Stimulated activated naive CD8-positive, alpha-beta T cell treated with anti-CD3 and anti-CD28 coated beads, Interleukin-15, Interleukin-2, amounts not matched to agents 100 ng/mL and 50 ng/mL, for 24 hours (primary cell): Measurements from ENCODE around the gene P2RY4.
"Not testable (repeated sequence)": the region's sequence is repeated elsewhere in the genome, so short reads cannot be mapped to it uniquely, and the experiment has no call there.

Experiments
- H3K27ac Mint-ChIP-seq: one replicate; pipeline ENCODE4 v1.8.0; 2021; ENCODE audit warnings: mild to moderate bottlenecking, mixed read lengths
- H3K27me3 Mint-ChIP-seq: one replicate; pipeline ENCODE4 v1.8.0; 2021; ENCODE audit warnings: mixed read lengths
- H3K36me3 Mint-ChIP-seq: one replicate; pipeline ENCODE4 v1.8.0; 2021; ENCODE audit warnings: low read depth, mixed read lengths
- H3K4me1 Mint-ChIP-seq: one replicate; pipeline ENCODE4 v1.8.0; 2021; ENCODE audit warnings: low read depth, mixed read lengths
- H3K4me3 Mint-ChIP-seq: one replicate; pipeline ENCODE4 v1.8.0; 2021; ENCODE audit warnings: mild to moderate bottlenecking, mixed read lengths
- H3K9me3 Mint-ChIP-seq: one replicate; pipeline ENCODE4 v1.8.0; 2021; ENCODE audit warnings: mixed read lengths

The P2RY4 gene

GRCh38 chrX:70260104-70260503, at the start of gene P2RY4:
P2RY4 (minus strand) TSS chrX:70260204; CDS start chrX:70259624, 580 bp downstream.
- Mint-ChIP-seq H3K27ac (no peak within 1 kb of the TSS), H3K27me3 (no peaks in the 10 kb centered on the region), H3K9me3 (no peaks in the 10 kb centered on the region), H3K4me1 (peaks cover 1% of the 10 kb centered on the region), H3K4me3 (no peak within 1 kb of the TSS), H3K36me3 (no peaks in the 10 kb centered on the region)

DNA sequence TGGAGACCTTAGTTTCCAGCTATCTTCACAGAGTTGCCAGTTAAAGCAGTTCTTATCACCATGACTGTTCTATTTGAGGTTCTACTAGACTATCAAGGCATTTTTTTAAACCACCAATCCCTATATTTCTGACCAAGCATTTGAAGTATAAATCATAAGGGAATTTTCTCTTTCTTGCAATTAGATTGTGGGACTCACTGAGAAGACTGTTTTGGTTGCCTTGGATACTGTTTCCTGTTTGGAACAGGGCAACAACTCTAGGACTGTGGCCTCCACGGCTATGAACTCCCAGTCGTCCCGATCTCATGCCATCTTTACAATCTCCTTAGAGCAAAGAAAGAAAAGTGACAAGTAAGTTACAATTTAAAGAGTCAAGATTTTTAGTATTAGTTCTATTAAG, 41.7 kb upstream of the P2RY4 start:
- Mint-ChIP-seq H3K36me3 (peaks cover 42% of the 10 kb centered on the region), H3K27me3 (no peaks in the 10 kb centered on the region), H3K9me3 (no peaks in the 10 kb centered on the region), H3K4me3 (no peak overlapping the region), H3K4me1 (no peaks in the 10 kb centered on the region), H3K27ac (no peak overlapping the region)

DNA sequence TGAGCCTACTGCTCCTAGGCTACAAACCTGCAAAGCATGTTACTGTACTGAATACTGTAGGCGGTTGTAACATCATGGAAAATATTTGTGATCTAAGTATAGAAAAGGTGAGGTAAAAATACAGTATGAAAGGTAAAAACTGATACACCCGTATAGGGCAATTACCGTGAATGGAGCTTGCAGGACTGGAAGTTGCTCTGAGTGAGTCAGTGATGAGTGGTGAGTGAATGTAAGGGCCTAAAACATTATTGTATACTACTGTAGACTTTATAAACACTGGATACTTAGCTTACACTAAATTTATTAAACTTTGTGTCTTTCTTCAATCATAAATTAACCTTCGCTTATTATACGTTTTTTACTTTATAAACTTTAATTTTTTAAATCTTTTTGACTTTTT, 33.6 kb upstream of the P2RY4 start:
- H3K27ac Mint-ChIP-seq: no peak overlapping the region
- no peaks in the 10 kb centered on the region for H3K9me3 Mint-ChIP-seq
- H3K4me3 Mint-ChIP-seq: no peak overlapping the region

GRCh38 chrX:70292788-70293187, 32.8 kb upstream of the P2RY4 start:
- H3K4me1 Mint-ChIP-seq: peaks cover 10% of the 10 kb centered on the region
- no peak overlapping the region for H3K27ac Mint-ChIP-seq
- no peaks in the 10 kb centered on the region for H3K9me3 Mint-ChIP-seq
- peaks cover 4% of the 10 kb centered on the region for H3K36me3 Mint-ChIP-seq
- H3K4me3 Mint-ChIP-seq: no peak overlapping the region
- no peaks in the 10 kb centered on the region for H3K27me3 Mint-ChIP-seq

More for the DNA sequence above, 33.6 kb upstream of the P2RY4 start:
- Mint-ChIP-seq H3K36me3 (peaks cover 4% of the 10 kb centered on the region), H3K27me3 (no peaks in the 10 kb centered on the region), H3K4me1 (peaks cover 7% of the 10 kb centered on the region)

DNA sequence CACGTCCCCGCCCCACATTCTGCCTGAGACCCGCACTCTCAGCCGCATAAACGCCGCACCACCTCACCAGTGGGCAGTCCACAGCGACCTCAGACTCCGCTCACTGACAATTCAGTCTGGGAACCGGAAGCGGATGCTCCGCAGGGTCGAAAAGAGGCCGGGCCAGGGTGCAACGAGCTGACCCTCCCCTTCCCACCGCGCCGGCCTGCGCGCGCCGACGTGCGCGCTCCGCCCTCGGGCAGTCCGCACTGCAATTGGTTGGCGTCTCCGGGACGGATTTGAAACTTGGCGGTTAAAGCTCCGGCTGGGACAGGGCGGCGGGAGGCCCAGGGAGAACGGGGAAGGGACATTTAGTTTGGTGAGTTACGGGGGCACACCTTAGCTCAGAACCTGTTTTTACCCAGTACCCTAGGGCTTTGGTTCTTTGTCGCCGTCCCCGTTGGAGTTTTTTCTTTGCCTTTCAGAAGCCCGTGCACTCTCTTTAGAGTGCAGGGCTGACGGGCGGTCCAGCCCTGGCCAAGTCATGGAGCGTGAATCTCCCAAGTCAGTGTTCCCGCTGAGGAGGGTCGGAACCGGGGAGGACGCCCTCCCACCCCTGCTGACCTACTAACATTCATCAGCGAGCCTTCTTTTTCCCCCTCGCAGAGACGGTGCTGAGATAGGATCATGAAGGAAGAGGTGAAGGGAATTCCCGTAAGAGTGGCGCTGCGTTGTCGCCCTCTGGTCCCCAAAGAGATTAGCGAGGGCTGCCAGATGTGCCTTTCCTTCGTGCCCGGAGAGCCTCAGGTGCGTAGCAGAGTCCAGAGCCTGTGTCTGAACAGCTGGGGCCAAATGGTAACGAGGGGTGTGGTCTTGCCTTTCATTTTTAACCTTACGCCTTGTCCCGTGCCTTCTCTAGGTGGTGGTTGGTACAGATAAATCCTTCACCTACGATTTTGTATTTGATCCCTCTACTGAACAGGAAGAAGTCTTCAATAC, 30.1 kb upstream of the P2RY4 start, which contains the start of the genes KIF4A and PDZD11:
TSS of gene KIF4A (plus strand) at position 312 of the 978 bp plus-strand sequence. CDS start at position 667, 355 bp downstream.
TSS of gene PDZD11 (minus strand) at position 135 of the 978 bp plus-strand sequence. CDS start 586 bp downstream, outside the sequence.
- peak within 1 kb of the TSS; percentile 93 for H3K4me3 Mint-ChIP-seq
- no peaks in the 10 kb centered on the region for H3K27me3 Mint-ChIP-seq
- peaks cover 10% of the 10 kb centered on the region for H3K4me1 Mint-ChIP-seq
- H3K36me3 Mint-ChIP-seq: peaks cover 10% of the 10 kb centered on the region
- no peaks in the 10 kb centered on the region for H3K9me3 Mint-ChIP-seq
- peak within 1 kb of the TSS; percentile 86 for H3K27ac Mint-ChIP-seq

DNA sequence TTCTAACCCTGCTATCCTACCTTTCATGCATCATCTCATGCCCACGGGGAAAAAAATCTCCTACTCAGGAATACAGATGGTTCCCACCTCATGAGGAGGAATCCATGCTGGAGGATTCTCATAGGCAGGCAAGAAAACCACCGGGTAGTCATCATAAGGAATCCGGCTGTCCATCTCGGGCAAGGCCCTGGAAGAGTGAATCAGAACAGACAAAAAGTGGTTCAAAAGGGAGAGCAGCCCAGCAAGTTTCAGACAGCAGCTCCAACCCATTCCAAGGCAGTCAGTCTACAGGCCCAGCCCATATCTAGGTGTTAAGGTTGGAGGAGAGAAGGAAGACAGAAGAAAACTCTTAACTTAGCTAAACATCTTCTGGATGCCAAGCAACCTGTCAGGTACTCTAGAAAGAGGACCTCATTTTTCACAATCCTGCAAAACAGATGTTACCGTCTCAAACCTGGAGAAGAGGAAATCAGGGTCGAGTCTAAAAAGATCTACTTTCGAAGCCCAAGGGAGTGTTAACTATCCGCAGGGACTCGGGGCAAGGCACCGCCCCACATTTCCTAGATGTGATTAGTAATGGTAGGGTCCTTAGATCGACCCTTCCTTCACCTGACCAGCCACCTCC, 29.3 kb upstream of the P2RY4 start:
- peak overlapping the region; percentile 93 for H3K4me3 Mint-ChIP-seq
- peak overlapping the region; percentile 86 for H3K27ac Mint-ChIP-seq
- peaks cover 10% of the 10 kb centered on the region for H3K4me1 Mint-ChIP-seq
- no peaks in the 10 kb centered on the region for H3K27me3 Mint-ChIP-seq
- H3K36me3 Mint-ChIP-seq: peaks cover 10% of the 10 kb centered on the region
- H3K9me3 Mint-ChIP-seq: no peaks in the 10 kb centered on the region

- H3K36me3 Mint-ChIP-seq: peaks cover 24% of the 10 kb centered on the region
- H3K27ac Mint-ChIP-seq: no peak within 1 kb of the TSS
- no peaks in the 10 kb centered on the region for H3K9me3 Mint-ChIP-seq
- H3K27me3 Mint-ChIP-seq: no peaks in the 10 kb centered on the region
- H3K4me3 Mint-ChIP-seq: no peak within 1 kb of the TSS
- H3K4me1 Mint-ChIP-seq: no peaks in the 10 kb centered on the region
These were observed 21.9 kb upstream of the P2RY4 start, which contains the start of gene RAB41 for GRCh38 chrX:70281951-70282350. RAB41 (plus strand) TSS chrX:70282172; CDS start chrX:70282218, 46 bp downstream.

DNA sequence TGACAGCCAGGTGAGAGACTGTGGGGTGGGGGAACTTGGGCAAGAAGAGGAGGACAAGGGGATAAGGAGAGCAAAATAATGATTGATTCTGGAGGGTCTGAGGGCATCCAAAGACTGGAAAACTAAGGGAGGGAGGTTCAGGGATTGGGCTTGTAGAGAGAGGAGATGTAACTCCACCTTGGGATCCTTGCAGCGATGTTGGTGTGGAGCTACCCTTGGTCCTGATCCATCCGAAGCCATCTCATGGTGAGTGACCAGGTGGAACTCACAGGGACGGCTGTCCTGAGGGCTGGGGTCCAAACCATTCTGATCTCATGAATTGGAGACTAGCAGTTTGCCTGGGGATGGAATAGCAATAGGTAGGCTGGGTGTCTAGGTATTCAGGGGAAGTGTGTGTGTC, 20.6 kb upstream of the P2RY4 start:
- Mint-ChIP-seq H3K4me1 (no peaks in the 10 kb centered on the region), H3K27ac (no peak overlapping the region), H3K36me3 (peaks cover 14% of the 10 kb centered on the region), H3K27me3 (no peaks in the 10 kb centered on the region), H3K9me3 (no peaks in the 10 kb centered on the region), H3K4me3 (no peak overlapping the region)

- Mint-ChIP-seq H3K36me3 (peaks cover 14% of the 10 kb centered on the region), H3K9me3 (no peaks in the 10 kb centered on the region), H3K27ac (no peak overlapping the region), H3K27me3 (no peaks in the 10 kb centered on the region), H3K4me1 (no peaks in the 10 kb centered on the region), H3K4me3 (no peak overlapping the region)
These were observed 19.1 kb upstream of the P2RY4 start for GRCh38 chrX:70279081-70279480.

DNA sequence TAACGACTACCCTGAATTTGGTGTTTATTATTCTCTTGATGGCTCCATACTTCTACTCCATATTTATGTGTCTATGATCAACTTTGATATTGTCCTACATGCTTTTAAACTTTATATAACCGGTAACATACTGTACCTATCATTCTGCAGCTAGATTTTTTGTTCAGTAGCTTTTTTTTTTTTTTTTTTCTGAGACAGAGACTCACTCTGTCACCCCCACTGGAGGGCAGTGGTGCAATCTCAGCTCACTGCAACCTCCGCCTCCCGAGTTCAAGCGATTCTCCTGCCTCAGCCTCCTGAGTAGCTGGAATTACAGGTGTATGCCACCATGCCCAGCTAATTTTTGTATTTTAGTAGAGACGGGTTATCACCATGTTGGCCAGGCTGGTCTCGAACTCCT, 14.0 kb upstream of the P2RY4 start:
- not testable (repeated sequence) for H3K36me3 Mint-ChIP-seq, H3K4me1 Mint-ChIP-seq, H3K27me3 Mint-ChIP-seq, H3K4me3 Mint-ChIP-seq, H3K27ac Mint-ChIP-seq, H3K9me3 Mint-ChIP-seq

DNA sequence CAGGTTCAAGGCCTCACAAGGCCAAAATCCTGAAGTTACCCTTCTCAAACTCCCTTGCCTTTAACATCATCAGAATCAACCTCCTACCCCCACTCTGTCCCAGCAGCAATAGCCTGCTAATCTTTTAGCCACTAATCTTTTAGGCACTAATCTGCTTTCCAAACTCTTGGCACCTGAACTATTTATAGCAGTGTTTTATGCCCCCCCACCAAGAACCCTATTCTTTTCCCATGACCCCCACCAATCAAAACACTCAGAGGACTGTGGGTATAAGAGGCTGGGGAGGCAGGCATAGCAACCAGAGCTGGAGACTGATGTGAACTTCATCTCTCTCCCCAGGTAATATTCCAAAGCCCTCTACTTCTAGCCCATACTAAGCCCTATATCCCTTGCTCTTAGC, 8.0 kb upstream of the P2RY4 start, which contains the start of gene ARR3:
TSS of gene ARR3 (plus strand) at position 301 of the 400 bp plus-strand sequence. CDS start 1,052 bp downstream, outside the sequence.
- Mint-ChIP-seq H3K27me3 (no peaks in the 10 kb centered on the region), H3K27ac (no peak within 1 kb of the TSS)

DNA sequence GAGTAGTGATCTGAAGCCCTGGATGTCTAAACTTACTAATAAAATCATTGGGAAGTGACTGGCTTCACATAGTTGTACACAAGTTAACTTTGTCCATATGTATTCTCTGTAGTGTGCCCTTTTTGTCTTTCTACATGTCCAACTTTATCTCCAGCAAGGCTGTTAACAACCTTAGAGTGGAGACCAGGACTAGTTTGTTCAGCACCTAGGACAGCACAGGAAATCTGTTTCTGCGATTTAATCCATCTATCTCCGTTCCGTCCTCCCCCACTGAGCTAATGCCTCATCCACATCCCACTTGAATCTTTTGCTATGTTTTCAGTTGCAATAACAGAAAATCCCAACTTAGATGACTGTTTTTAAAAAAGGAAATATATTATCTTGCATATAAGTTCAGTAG, 4.8 kb upstream of the P2RY4 start:
- Mint-ChIP-seq H3K27me3 (no peaks in the 10 kb centered on the region), H3K36me3 (no peaks in the 10 kb centered on the region), H3K9me3 (no peaks in the 10 kb centered on the region), H3K4me1 (no peaks in the 10 kb centered on the region), H3K27ac (no peak overlapping the region), H3K4me3 (no peak overlapping the region)

More for the DNA sequence above, 8.0 kb upstream of the P2RY4 start, which contains the start of gene ARR3:
- H3K36me3 Mint-ChIP-seq: no peaks in the 10 kb centered on the region
- H3K4me1 Mint-ChIP-seq: no peaks in the 10 kb centered on the region
- H3K9me3 Mint-ChIP-seq: no peaks in the 10 kb centered on the region
- H3K4me3 Mint-ChIP-seq: no peak within 1 kb of the TSS

- Mint-ChIP-seq H3K27me3 (no peaks in the 10 kb centered on the region), H3K9me3 (no peaks in the 10 kb centered on the region), H3K4me3 (no peak overlapping the region), H3K36me3 (no peaks in the 10 kb centered on the region), H3K4me1 (no peaks in the 10 kb centered on the region), H3K27ac (no peak overlapping the region)
These were observed 3.1 kb upstream of the P2RY4 start for GRCh38 chrX:70262952-70263567.

GRCh38 chrX:70257423-70258288, 2.3 kb downstream of the P2RY4 start:
- Mint-ChIP-seq H3K4me3 (no peak overlapping the region), H3K27me3 (no peaks in the 10 kb centered on the region), H3K36me3 (peaks cover 7% of the 10 kb centered on the region), H3K4me1 (peaks cover 26% of the 10 kb centered on the region), H3K9me3 (no peaks in the 10 kb centered on the region), H3K27ac (no peak overlapping the region)
